NOMO-1 treated with DMSO at 0.1 percent for 48 hours (cell line): Measurements from ENCODE around the gene CLASP1.
A peak's percentile ranks its signal among the peaks of the same experiment; 100 is the strongest.

ENCODE experiments used
- DNase-seq: peaks from one replicate; lab custom pipeline; 2025; ENCODE audit not compliant: unreplicated experiment; lab: John Stamatoyannopoulos, UW

CLASP1 gene

GRCh38 chr2:121547646-121548045 lies 101.6 kb downstream of the CLASP1 start:
- DNase-seq, result no peak

- DNase-seq, result no peak
Measured at GRCh38 chr2:121545913-121546312, 103.3 kb downstream of the CLASP1 start.

DNA sequence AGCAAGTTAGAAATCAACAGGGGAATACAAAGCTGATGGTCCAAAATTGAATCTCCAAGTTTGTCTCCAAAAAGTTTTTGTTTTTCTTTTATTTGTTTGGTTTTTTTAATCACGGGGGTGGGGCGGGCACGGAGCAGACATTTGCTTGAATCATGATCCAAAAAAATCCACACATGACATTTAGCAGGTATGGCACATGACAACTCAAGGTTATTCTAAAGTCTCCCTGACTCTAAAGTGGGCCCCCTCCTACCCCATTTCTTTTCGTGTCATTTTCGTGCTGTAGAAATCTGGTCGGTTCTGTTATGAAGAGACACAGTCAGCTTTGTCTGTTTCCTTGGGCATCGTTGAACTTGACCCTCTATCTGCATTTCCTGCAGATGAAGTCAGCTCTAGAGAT lies 104.0 kb downstream of the CLASP1 start:
- no peak for DNase-seq

DNA sequence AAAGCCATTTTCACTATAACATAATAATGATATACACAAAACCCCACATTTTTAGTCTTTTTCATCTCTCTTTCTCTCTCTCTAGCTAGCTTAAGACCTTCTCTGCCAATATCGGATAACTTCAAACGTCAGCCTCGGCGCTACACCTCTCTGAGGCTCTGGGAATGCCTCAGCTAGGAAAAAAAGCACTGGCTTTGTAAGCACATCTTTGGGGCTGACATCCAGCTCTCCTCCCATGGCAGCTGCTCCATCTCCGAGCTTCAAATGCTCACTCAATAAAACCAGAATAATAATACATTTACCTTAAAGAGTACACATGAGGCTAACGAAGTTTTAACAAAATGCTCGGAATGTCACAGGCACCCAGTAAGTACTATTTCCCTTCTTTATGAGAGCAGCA lies 107.8 kb downstream of the CLASP1 start:
- DNase-seq, result no peak

- no peak for DNase-seq
Measured at GRCh38 chr2:121539750-121540469, 109.4 kb downstream of the CLASP1 start.

DNA sequence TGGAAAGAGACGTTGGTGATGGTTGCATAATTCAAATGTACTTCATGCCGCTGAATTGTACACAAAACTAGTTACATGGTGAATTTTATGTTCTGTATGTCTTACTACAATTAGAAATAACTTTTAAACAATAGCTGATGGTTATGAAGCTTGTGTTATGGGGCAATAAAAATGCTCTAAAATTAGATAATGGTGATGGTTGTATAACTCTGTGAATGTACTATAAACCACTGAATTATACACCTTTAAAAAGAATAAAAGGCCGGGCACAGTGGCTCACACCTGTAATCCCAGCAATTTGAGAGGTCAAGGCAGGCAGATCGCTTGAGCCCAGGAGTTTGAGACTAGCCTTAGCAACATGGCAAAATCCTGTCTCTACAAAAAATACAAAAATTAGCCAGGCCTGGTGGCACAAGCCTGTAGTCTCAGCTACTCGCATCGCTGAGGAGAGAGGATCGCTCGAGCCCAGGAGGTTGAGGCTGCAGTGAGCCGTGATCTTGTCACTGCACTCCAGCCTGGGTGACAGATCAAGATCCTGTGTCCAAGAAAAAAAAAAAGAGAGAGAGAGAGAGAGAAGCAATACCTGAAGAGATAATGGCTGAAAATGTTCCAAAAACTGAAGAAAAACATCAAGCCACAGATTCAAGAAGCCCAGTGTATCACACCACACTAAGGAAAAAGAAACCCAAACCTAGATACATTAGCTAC lies 112.3 kb downstream of the CLASP1 start:
- DNase-seq, result peak; percentile 31

GRCh38 chr2:121536347-121536746 lies 112.9 kb downstream of the CLASP1 start:
- no peak for DNase-seq

- DNase-seq, result no peak
Measured at GRCh38 chr2:121534007-121534406, 115.3 kb downstream of the CLASP1 start.

DNA sequence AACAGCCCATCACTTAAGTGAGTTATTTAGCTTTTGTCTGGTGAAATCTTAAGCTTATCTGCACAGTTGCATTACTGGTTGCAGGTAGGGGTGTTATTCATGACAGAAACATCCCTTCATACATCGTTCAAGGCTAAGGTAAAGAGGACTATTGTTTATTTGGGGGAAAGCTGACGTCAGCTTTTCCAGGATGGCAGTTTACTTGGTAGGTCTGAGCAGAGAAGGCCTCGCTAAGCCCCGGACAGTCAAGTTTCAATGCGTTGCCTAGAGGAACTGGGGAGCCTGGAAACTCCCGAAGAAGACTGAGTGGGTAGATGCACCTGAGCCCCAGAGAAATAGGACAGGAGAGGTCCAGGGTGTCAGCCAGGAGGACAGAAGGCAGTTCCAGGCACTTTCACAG lies 116.4 kb downstream of the CLASP1 start:
- no peak for DNase-seq

DNA sequence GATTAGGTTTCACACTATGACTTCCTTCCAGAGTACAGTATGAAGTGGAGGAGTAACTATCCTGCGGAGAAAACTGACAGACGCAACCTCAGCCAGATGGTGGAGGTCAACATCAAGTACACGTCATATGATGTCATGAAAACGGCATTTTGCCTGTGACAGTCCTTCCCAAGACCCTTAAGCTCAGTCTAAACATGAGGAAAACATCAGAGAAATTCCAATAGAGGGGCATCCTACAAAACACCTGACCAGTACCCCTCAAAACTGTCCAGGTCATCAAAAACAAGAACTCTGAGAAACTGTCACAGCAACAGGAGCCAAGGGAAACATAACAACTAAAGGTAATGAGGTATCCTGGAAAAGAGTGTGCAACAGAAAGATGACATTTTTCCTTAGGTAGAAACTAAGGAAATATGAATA lies 116.9 kb downstream of the CLASP1 start:
- no peak for DNase-seq

GRCh38 chr2:121530212-121530705 lies 119.0 kb downstream of the CLASP1 start:
- peak; percentile 71 for DNase-seq

- peak; percentile 10 for DNase-seq
Measured at GRCh38 chr2:121529439-121530211, 119.6 kb downstream of the CLASP1 start.

DNA sequence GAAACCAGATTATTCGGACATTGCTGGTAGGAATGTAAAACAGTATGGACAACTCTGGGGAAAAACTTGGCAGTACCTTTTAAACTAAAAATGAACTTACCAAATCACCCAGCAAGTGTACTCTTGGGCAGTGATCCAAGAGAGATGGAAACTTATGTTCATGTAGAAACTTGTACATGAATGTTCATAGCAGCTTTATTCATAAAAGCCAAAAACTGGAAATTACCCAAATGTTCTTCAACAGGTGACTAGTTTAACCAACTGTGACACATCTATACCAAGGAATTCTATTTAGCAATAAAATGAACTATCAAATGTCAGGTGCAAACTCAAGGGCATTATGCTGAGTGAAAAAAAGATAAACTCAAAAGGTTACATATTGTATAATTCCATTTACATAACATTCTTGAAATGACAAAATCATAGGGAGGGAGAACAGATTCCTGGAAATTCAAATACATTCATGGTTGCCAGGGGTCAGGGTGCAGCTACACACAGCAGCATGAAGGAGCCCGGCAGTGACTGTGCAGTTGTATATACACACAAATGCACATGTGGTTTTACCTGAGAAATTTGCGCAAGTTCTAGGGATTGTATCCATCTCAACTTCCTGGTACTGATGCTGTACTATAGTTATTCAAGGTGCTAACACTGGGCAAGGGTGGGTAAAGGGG lies 122.1 kb downstream of the CLASP1 start:
- no peak for DNase-seq

GRCh38 chr2:121524685-121525425 lies 124.4 kb downstream of the CLASP1 start:
- DNase-seq, result no peak

- DNase-seq, result no peak
Measured at GRCh38 chr2:121521359-121521758, 127.9 kb downstream of the CLASP1 start.

GRCh38 chr2:121520641-121520994 lies 128.6 kb downstream of the CLASP1 start:
- no peak for DNase-seq

DNA sequence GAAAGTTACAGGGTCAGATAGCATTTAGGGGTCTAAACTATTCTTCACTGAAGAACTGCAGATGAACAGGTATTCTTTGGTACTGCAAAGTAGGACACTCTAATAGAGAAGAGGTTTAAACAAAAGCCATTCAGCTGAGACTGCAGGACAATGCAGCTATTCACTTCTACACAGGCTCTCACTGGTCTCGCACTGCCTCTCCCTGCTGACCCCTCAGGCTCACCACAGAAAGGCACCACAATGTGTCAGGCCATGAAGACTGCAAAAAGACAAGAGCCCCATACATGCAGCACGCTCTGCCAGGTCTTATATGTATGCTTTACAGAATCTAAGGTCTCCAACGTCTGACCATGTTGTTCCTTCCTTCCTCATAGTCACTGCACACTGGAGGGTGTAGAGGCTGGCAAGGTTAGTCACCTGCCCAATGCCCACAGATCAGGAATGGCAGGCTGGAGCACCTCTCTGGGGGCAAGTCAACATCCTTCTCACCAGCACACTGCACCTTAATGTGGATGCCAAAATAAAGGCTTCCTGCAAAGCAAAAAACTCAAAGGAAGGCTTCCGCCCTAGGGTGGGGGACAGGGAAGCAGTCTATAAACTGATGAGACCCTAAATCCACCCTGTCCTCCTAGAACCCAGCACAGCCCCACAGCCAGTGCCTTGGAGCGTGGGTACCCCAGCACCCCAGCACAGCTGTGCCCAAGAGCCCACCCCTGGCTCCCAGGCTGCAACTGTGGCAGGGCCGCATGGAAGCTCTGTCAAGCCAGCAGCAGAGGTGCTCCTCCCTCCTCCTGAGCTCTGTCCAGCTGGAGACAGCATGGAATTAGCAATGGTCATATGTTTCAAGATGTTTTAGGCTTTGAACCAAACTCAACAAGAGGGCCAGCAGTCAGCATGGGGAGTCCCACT lies 129.3 kb downstream of the CLASP1 start:
- no peak for DNase-seq

DNA sequence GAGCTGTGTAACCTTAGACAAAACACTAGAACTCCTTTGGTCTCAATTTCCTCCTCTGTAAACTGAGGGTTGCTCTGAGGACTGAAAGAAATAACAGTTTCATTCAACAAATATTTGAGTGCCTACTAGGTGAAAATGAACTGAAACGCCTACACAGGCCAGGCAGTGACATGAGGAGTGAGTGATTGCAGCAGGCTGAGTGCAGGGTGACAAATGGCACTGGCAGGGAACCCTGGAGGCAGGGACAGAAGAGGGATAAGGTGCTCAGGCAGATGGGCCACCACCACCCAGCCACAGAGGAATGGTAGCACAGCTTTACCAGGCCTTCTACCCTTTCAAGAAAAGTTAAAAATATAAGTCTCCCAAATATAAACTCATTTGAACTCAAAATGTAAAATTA lies 130.1 kb downstream of the CLASP1 start:
- DNase-seq, result no peak

- DNase-seq, result no peak
Measured at GRCh38 chr2:121513597-121514333, 135.5 kb downstream of the CLASP1 start.
